ENCODE results near the gene PEX10.

Gene PEX10

DNA sequence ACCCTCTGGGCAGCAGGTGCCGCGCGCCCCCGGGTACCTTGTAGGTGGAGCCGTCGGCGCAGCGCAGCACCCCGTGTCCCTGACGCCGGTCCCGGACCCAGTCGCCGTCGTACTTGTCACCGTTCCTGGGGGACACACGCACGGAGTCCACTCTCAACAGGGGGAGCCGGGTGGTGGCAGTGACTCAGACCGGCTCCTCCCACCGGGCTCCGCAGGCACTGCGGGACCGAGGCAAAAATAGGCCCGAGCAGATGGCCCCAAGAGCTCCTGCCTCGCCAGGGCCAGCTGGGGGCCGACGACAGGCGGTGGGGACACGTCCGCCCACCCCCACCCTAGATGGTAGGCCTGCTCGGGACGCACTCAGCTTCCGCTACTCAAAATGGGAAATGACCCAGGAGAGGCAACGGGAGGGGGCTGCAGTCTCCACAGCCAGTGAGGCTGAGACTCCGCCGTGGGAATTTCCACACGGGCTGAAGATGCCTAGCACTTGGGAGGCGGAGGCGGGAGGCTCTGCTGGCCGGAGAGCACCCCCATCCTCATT lies 27.4 kb downstream of the PEX10 start:
- Histone ChIP-seq H3F3A (ENCODE audit: insufficient read depth, low read length) (no peaks in the 10 kb centered on the region), H3K36me3 (replicated peaks; ENCODE audit: insufficient read depth, low read length) (no peaks in the 10 kb centered on the region), H2AFZ (ENCODE audit: low read length) (no peak overlapping the region), H3K9ac (ENCODE audit: low read length) (no peak overlapping the region), H3K9me3 (replicated peaks; ENCODE audit: insufficient read depth, low read length) (no peaks in the 10 kb centered on the region), H3K4me3 (ENCODE audit: low read length) (no peak overlapping the region), H3K79me2 (ENCODE audit: low read length) (no peaks in the 10 kb centered on the region), H4K20me1 (ENCODE audit: insufficient read depth, low read length) (no peaks in the 10 kb centered on the region), H3K4me1 (ENCODE audit: low read length) (peaks cover under 1% of the 10 kb centered on the region; the same call in 1 of the 2 replicates), H3K27ac (ENCODE audit: low read length) (no peak overlapping the region), H3K4me2 (ENCODE audit: low read depth, low read length) (no peak overlapping the region), H3K9me2 (replicated peaks; ENCODE audit: insufficient read depth, low read length) (no peaks in the 10 kb centered on the region), H3K27me3 (replicated peaks; ENCODE audit: insufficient read depth, low read length) (peaks cover 47% of the 10 kb centered on the region)
- no peak for DNase-seq
- TF ChIP-seq EZH2 (optimal IDR thresholded peaks at IDR 0.05; ENCODE audit: low read depth, low read length) (no peak), EZH2phosphoT487 (IDR thresholded peaks at IDR 0.05; ENCODE audit: low read length) (no peak)
- TF ChIP-seq, protein P1, sequence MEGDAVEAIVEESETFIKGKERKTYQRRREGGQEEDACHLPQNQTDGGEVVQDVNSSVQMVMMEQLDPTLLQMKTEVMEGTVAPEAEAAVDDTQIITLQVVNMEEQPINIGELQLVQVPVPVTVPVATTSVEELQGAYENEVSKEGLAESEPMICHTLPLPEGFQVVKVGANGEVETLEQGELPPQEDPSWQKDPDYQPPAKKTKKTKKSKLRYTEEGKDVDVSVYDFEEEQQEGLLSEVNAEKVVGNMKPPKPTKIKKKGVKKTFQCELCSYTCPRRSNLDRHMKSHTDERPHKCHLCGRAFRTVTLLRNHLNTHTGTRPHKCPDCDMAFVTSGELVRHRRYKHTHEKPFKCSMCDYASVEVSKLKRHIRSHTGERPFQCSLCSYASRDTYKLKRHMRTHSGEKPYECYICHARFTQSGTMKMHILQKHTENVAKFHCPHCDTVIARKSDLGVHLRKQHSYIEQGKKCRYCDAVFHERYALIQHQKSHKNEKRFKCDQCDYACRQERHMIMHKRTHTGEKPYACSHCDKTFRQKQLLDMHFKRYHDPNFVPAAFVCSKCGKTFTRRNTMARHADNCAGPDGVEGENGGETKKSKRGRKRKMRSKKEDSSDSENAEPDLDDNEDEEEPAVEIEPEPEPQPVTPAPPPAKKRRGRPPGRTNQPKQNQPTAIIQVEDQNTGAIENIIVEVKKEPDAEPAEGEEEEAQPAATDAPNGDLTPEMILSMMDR (IDR thresholded peaks at IDR 0.05; ENCODE audit: low read length), result no peak

DNA sequence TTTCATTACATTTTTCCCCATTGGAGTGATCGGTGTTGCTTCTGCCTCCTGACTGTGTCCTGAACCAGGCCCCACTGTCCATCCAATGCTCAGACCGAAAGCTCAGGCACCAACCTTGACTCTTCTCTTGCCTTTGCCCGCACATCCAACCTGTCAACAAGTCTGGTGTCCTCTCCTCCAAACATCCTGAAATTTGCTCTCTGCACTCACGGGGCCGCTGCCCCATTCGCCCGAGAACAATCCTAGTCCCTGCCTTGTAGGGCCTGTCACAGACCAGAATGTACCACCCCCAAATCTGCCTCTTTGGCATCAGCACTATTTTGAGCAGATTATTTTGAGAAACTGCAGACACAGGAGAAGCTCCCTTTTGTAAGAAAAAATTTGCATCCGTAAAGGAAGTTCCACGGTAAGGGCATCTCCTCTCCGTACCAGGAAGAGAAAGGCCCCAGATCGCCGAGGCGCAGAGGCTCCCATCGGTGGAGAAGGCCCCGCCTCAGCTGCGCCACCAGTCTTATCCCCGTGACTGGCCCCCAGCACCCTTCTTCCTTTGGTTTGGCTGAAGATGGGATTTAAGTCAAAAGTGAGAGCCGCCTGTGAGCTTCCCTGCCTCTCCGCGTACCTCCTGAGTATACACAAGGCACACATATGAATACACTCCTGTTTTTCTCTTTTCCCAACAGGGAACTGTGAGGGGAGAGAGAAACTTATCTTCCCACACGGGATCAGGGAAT lies 28.1 kb downstream of the PEX10 start:
- H3K9me3 ChIP-seq (replicated peaks; ENCODE audit: insufficient read depth, low read length), result no peaks in the 10 kb centered on the region
- H3K27ac ChIP-seq (ENCODE audit: low read length), result no peak overlapping the region
- no peak overlapping the region for H3K9ac ChIP-seq (ENCODE audit: low read length)
- no peaks in the 10 kb centered on the region for H3K9me2 ChIP-seq (replicated peaks; ENCODE audit: insufficient read depth, low read length)
- H4K20me1 ChIP-seq (ENCODE audit: insufficient read depth, low read length), result no peaks in the 10 kb centered on the region
- DNase-seq, result no peak
- no peaks in the 10 kb centered on the region for H3F3A ChIP-seq (ENCODE audit: insufficient read depth, low read length)
- peaks cover 54% of the 10 kb centered on the region for H3K27me3 ChIP-seq (replicated peaks; ENCODE audit: insufficient read depth, low read length)
- no peak for TF ChIP-seq EZH2 (optimal IDR thresholded peaks at IDR 0.05; ENCODE audit: low read depth, low read length)
- no peak for TF ChIP-seq EZH2phosphoT487 (IDR thresholded peaks at IDR 0.05; ENCODE audit: low read length)
- TF ChIP-seq, protein P1 (IDR thresholded peaks at IDR 0.05; ENCODE audit: low read length), result no peak
- no peak overlapping the region for H3K4me2 ChIP-seq (ENCODE audit: low read depth, low read length)
- H3K36me3 ChIP-seq (replicated peaks; ENCODE audit: insufficient read depth, low read length), result no peaks in the 10 kb centered on the region
- H3K4me3 ChIP-seq (ENCODE audit: low read length), result no peak overlapping the region
- H3K4me1 ChIP-seq (ENCODE audit: low read length), result no peaks in the 10 kb centered on the region
- no peak overlapping the region for H2AFZ ChIP-seq (ENCODE audit: low read length)
- H3K79me2 ChIP-seq (ENCODE audit: low read length), result no peaks in the 10 kb centered on the region

DNA sequence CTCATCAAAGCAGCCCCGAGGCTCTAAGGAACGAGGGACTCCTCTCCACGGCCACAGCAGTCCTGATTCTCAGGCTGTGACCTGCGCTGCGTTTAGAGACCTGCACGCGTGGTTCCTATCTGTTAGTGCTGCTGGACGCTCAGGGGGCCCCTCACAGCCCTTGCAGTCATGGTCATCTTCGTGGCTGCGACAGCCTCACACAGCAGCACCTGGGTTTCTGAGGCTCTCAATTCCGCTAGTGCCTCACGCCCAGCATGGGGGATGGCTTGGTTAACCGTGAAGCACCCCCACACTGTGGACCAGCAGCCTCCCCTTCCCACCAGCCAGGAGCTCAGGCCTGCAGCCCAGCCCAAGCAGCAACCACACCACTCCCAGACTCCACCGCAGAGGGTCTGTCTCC lies 28.8 kb downstream of the PEX10 start:
- H3K4me3 ChIP-seq (ENCODE audit: low read length), result no peak overlapping the region
- no peak overlapping the region for H3K9ac ChIP-seq (ENCODE audit: low read length)
- H3K9me2 ChIP-seq (replicated peaks; ENCODE audit: insufficient read depth, low read length), result no peaks in the 10 kb centered on the region
- peaks cover 62% of the 10 kb centered on the region for H3K27me3 ChIP-seq (replicated peaks; ENCODE audit: insufficient read depth, low read length)
- H3K4me2 ChIP-seq (ENCODE audit: low read depth, low read length), result no peak overlapping the region
- H3K79me2 ChIP-seq (ENCODE audit: low read length), result no peaks in the 10 kb centered on the region
- H4K20me1 ChIP-seq (ENCODE audit: insufficient read depth, low read length), result no peaks in the 10 kb centered on the region
- no peak overlapping the region for H3K27ac ChIP-seq (ENCODE audit: low read length)
- no peak for DNase-seq
- H2AFZ ChIP-seq (ENCODE audit: low read length), result no peak overlapping the region
- TF ChIP-seq, protein P1 (IDR thresholded peaks at IDR 0.05; ENCODE audit: low read length), result no peak
- TF ChIP-seq EZH2 (optimal IDR thresholded peaks at IDR 0.05; ENCODE audit: low read depth, low read length) (no peak), EZH2phosphoT487 (IDR thresholded peaks at IDR 0.05; ENCODE audit: low read length) (no peak)
- H3K4me1 ChIP-seq (ENCODE audit: low read length), result no peaks in the 10 kb centered on the region
- no peaks in the 10 kb centered on the region for H3F3A ChIP-seq (ENCODE audit: insufficient read depth, low read length)
- no peaks in the 10 kb centered on the region for H3K36me3 ChIP-seq (replicated peaks; ENCODE audit: insufficient read depth, low read length)
- H3K9me3 ChIP-seq (replicated peaks; ENCODE audit: insufficient read depth, low read length), result no peaks in the 10 kb centered on the region
